HL-60 (cell line): ENCODE measurements around the gene ZDHHC5.
"Not testable (repeated sequence)": the region's sequence is repeated elsewhere in the genome, so short reads cannot be mapped to it uniquely, and the experiment has no call there.

Source experiments
- DNase-seq, 2 experiments: peaks; one replicate each; pipeline ENCODE4 v3.0.0-alpha.2; 2010 to 2020; ENCODE audit warnings: low read depth in 1 of 2, low spot score in 1 of 2
- H3K27ac ChIP-seq: fragments of 250-450 bp; sonication (Bioruptor Pico); replicated peaks from 2 replicates; pipeline ENCODE4 v1.5.1; 2020; ENCODE audit warnings: mild to moderate bottlenecking, moderate library complexity
- H3K27me3 ChIP-seq: fragments of 250-450 bp; sonication (Bioruptor Pico); 2 replicates; pipeline ENCODE4 v1.5.1; 2021; ENCODE audit warnings: mild to moderate bottlenecking, moderate library complexity; ENCODE audit not compliant: insufficient read depth, poor library complexity, severe bottlenecking
- H3K4me3 ChIP-seq: replicated peaks from 2 replicates; pipeline ENCODE4 v1.5.1; 2011; ENCODE audit warnings: mild to moderate bottlenecking, control low read depth, low read length; ENCODE audit not compliant: insufficient read depth
- GABPA ChIP-seq: IDR thresholded peaks from 2 replicates; pipeline ENCODE4 v1.6.1; 2012; ENCODE audit warnings: low read depth
- POLR2AphosphoS5 ChIP-seq: IDR thresholded peaks from 2 replicates; pipeline ENCODE4 v1.6.1; 2012; ENCODE audit warnings: low read depth
- SPI1 ChIP-seq: IDR thresholded peaks from 2 replicates; pipeline ENCODE4 v1.6.1; 2012; ENCODE audit warnings: low read depth, mild to moderate bottlenecking, borderline replicate concordance
- TF ChIP-seq, protein P1 (sequence below): IDR thresholded peaks from 2 replicates; pipeline ENCODE4 v1.6.1; 2012; ENCODE audit warnings: low read depth; ENCODE audit not compliant: insufficient replicate concordance
- TF ChIP-seq, protein P2 (sequence below): IDR thresholded peaks from one replicate; pipeline ENCODE4 v1.5.1; 2011; ENCODE audit warnings: low read length, control low read depth, inconsistent platforms; ENCODE audit not compliant: insufficient read depth

The ZDHHC5 gene

DNA sequence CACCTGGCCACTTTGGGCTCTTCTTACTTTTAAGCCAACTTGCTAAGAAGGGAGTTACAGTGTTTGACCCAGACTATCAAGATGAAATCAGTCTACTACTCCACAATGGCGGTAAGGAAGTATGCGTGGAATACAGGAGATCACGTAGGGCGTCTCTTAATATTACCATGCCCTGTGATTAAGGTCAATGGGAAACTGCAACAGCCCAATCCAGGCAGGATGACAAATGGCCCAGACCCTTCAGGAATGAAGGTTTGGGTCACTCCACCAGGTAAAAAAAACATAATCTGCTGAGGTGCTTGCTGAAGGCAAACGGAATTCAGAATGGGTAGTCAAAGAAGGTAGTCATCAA, 17.2 kb upstream of the ZDHHC5 start:
- H3K4me3 ChIP-seq = no peak overlapping the region
- no peak for DNase-seq
- TF ChIP-seq, protein P1, sequence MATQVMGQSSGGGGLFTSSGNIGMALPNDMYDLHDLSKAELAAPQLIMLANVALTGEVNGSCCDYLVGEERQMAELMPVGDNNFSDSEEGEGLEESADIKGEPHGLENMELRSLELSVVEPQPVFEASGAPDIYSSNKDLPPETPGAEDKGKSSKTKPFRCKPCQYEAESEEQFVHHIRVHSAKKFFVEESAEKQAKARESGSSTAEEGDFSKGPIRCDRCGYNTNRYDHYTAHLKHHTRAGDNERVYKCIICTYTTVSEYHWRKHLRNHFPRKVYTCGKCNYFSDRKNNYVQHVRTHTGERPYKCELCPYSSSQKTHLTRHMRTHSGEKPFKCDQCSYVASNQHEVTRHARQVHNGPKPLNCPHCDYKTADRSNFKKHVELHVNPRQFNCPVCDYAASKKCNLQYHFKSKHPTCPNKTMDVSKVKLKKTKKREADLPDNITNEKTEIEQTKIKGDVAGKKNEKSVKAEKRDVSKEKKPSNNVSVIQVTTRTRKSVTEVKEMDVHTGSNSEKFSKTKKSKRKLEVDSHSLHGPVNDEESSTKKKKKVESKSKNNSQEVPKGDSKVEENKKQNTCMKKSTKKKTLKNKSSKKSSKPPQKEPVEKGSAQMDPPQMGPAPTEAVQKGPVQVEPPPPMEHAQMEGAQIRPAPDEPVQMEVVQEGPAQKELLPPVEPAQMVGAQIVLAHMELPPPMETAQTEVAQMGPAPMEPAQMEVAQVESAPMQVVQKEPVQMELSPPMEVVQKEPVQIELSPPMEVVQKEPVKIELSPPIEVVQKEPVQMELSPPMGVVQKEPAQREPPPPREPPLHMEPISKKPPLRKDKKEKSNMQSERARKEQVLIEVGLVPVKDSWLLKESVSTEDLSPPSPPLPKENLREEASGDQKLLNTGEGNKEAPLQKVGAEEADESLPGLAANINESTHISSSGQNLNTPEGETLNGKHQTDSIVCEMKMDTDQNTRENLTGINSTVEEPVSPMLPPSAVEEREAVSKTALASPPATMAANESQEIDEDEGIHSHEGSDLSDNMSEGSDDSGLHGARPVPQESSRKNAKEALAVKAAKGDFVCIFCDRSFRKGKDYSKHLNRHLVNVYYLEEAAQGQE = no peak
- TF ChIP-seq POLR2AphosphoS5 (no peak), SPI1 (no peak), GABPA (no peak)
- TF ChIP-seq, protein P2, sequence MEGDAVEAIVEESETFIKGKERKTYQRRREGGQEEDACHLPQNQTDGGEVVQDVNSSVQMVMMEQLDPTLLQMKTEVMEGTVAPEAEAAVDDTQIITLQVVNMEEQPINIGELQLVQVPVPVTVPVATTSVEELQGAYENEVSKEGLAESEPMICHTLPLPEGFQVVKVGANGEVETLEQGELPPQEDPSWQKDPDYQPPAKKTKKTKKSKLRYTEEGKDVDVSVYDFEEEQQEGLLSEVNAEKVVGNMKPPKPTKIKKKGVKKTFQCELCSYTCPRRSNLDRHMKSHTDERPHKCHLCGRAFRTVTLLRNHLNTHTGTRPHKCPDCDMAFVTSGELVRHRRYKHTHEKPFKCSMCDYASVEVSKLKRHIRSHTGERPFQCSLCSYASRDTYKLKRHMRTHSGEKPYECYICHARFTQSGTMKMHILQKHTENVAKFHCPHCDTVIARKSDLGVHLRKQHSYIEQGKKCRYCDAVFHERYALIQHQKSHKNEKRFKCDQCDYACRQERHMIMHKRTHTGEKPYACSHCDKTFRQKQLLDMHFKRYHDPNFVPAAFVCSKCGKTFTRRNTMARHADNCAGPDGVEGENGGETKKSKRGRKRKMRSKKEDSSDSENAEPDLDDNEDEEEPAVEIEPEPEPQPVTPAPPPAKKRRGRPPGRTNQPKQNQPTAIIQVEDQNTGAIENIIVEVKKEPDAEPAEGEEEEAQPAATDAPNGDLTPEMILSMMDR = no peak
- no peak overlapping the region for H3K27ac ChIP-seq
- peaks cover 11% of the 10 kb centered on the region for H3K27me3 ChIP-seq

DNA sequence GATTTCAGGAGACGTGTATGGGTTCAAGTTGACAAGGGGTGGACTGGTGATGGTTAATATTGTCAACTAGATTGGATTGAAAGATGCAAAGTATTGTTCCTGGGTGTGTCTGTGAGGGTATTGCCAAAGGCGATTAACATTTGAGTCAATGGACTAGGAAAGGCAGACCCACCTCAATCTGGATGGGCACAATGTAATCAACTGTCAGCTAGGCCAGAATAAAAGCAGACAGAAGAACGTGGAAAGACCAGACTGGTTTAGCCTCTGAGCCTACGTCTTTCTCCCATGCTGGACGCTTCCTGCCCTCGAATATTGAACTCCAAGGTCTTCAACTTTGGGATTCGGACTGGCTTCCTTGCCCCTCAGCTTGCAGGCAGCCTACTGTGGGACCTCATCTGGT, 16.5 kb upstream of the ZDHHC5 start:
- Histone ChIP-seq H3K27me3 (peaks cover 11% of the 10 kb centered on the region), H3K4me3 (no peak overlapping the region), H3K27ac (no peak overlapping the region)
- TF ChIP-seq, protein P1 = no peak
- TF ChIP-seq SPI1 = no peak
- TF ChIP-seq, protein P2 = no peak
- TF ChIP-seq GABPA = no peak
- no peak for TF ChIP-seq POLR2AphosphoS5
- DNase-seq = no peak

DNA sequence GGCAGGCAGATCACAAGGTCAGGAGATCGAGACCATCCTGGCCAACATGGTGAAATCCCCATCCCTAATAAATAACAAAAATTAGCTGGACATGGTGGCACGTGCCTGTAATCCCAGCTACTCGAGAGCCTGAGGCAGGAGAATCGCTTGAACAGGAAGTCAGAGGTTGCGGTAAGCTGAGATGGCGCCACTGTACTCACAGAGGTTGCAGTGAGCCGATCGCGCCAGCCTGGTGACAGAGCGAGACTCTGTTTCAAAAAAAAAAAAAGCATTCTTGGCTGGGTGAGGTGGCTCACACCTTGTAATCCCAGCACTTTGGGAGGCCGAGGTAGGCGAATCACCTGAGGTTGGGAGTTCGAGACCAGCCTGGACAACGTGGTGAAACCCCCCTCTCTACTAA, 15.7 kb upstream of the ZDHHC5 start:
- peak; percentile 16; the same call in 1 of the 2 replicates for TF ChIP-seq SPI1
- TF ChIP-seq POLR2AphosphoS5 = 0 out of 2 replicates have a peak, but pooled peaks have one; percentile 34
- peak in 1 of 2 experiments; percentile 83 for DNase-seq
- Histone ChIP-seq H3K27ac (peak overlapping the region; percentile 74), H3K4me3 (peak overlapping the region; percentile 15)
- not testable (repeated sequence) for H3K27me3 ChIP-seq

GRCh38 chr11:57652662-57653061, 15.3 kb upstream of the ZDHHC5 start:
- Histone ChIP-seq H3K27me3 (peaks cover 7% of the 10 kb centered on the region), H3K27ac (peak overlapping the region; percentile 74), H3K4me3 (peak overlapping the region; percentile 15)
- no peak for TF ChIP-seq GABPA
- TF ChIP-seq, protein P2 = no peak
- no peak for TF ChIP-seq SPI1
- no peak for TF ChIP-seq POLR2AphosphoS5
- TF ChIP-seq, protein P1 = no peak
- DNase-seq = no peak
